ENCODE data around the gene ZNF341.

ZNF341 gene

DNA sequence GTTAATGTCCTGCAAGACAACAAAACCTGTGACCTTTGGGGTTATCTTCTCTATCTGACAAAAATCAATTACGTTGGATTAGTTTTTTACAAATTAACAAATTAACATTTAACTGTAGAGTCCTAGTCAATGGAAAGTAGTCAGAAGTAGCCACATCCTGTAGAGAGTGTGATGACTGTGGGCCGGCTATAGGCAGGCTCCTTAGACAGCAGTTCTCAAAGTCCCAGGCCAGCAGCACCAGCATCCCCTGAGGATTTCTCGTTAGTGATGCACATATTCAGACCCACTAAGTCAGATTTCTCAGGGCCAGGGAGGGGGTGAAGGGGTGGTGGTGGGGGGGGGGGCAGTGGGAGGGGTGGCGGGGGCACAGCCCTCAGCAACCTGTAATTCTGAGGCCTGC is 37.2 kb downstream of the ZNF341 start:
- H3K27ac ChIP-seq, result no peak overlapping the region
- DNase-seq (ENCODE audit: low spot score), result no peak
- TF ChIP-seq, protein P1, sequence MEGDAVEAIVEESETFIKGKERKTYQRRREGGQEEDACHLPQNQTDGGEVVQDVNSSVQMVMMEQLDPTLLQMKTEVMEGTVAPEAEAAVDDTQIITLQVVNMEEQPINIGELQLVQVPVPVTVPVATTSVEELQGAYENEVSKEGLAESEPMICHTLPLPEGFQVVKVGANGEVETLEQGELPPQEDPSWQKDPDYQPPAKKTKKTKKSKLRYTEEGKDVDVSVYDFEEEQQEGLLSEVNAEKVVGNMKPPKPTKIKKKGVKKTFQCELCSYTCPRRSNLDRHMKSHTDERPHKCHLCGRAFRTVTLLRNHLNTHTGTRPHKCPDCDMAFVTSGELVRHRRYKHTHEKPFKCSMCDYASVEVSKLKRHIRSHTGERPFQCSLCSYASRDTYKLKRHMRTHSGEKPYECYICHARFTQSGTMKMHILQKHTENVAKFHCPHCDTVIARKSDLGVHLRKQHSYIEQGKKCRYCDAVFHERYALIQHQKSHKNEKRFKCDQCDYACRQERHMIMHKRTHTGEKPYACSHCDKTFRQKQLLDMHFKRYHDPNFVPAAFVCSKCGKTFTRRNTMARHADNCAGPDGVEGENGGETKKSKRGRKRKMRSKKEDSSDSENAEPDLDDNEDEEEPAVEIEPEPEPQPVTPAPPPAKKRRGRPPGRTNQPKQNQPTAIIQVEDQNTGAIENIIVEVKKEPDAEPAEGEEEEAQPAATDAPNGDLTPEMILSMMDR (IDR thresholded peaks at IDR 0.05), result no peak

DNA sequence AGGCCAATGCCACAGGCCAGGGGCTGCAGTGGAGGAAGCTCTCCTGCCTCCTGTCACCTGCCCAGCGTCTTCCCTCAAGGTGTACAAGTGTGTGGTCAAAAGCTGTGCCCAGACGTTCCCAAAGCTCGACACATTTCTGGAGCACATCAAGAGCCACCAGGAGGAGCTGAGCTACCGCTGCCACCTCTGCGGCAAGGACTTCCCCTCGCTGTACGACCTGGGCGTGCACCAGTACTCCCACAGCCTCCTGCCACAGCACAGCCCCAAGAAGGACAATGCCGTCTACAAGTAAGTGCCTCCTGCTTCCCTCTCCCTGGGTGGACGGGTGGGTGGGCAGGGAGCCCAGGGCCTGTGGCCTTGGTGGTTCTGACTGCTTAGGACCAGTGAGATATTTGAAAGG is 38.2 kb downstream of the ZNF341 start:
- Histone ChIP-seq H3K4me3 (no peak overlapping the region), H3K27ac (no peak overlapping the region)
- no peak for DNase-seq (ENCODE audit: low spot score)
- TF ChIP-seq, protein P1 (IDR thresholded peaks at IDR 0.05), result no peak

More for the DNA sequence above, 37.2 kb downstream of the ZNF341 start:
- H3K4me3 ChIP-seq, result no peak overlapping the region

DNA sequence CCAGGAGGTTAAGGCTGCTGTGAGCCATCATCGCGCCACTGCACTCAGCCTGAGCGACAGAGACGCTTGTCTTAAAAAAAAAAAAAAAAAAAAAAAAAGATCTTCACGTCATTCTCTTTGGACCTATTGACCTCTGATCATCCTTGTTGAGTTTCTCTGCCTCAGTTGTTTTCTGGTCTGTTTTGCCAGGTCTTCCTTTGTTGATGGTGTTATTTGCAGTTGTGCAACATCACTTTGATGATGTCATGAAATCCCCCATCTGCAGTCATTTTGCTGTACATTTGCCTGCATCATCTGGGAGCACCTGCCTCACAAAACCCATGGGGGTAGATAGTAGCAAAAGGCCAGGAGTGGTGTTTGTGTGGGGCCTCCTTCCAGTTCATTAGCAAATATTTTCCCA is 40.1 kb downstream of the ZNF341 start:
- no peak overlapping the region for H3K27ac ChIP-seq
- TF ChIP-seq, protein P1 (IDR thresholded peaks at IDR 0.05), result no peak
- H3K4me3 ChIP-seq, result no peak overlapping the region
- no peak for DNase-seq (ENCODE audit: low spot score)

DNA sequence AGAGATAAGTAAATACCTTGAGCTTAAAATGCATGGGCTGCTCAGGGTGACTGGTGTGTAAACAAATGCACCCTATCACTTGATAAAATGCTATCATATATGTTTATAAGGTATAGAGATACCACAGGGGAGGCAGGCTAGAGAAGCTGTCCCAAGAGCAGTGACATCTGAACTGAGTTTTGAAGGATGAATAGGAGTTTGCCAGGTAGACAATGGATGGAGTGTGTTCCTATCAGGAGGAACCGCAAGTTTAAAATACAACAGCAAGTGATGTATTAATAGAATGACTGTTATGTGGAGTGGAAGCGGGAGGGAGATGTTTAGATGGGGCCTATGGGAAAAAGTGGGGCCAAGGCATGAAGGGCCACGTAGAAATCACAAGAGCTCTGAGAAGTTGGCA is 40.6 kb downstream of the ZNF341 start:
- TF ChIP-seq, protein P1 (IDR thresholded peaks at IDR 0.05), result no peak
- H3K4me3 ChIP-seq, result no peak overlapping the region
- no peak overlapping the region for H3K27ac ChIP-seq
- no peak for DNase-seq (ENCODE audit: low spot score)

DNA sequence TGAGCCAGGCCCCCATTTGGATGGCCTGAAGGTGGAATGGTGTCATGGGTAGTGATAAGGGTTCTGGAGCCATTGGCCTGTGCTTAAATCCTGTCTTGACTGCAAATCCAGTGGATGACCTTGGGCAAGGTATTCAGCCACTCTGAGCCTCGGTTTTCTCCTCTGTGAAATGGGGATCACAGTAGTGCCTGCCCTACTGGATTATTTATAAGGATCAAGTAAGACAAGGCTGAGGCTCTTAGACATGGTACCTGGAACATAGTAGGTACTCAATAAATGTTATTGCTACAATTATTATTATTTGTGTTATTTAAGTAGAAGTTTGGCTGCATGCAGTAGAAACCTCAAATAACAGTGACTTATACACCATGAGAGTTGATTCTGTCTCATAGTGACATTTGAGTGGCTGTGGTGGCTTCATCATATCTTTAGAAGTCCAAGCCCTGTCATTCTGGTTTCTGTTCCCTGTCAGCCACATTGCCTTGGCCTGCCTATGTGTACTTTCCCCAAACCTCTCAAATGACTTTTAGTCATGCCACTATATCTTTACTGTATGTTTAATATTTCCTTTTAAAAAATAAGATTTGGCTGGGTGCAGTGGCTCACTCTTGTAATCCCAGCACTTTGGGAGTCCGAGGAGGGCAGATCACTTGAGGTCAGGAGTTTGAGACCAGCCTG is 41.8 kb downstream of the ZNF341 start:
- TF ChIP-seq, protein P1 (IDR thresholded peaks at IDR 0.05), result no peak

DNA sequence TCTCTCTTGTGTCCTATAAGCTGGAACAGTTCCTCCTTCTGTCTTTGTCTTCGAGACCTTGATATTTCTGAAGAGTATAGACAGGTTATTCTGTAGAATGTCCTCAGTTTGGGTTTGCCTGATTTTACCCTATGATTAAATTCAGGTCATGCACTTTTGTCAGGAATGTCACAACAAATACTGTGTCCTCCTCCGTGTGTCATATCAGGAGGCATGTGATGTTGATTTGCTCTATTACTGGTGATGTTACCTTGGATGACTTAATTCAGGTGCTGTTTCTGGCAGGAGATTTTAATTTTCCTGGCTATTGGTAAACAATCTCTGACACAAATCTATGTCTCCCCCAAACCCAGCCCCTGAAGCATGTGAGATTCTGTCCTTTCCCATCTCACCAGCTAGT is 46.0 kb downstream of the ZNF341 start:
- Histone ChIP-seq H3K27ac (no peak overlapping the region), H3K4me3 (no peak overlapping the region)
- DNase-seq (ENCODE audit: low spot score), result no peak
- TF ChIP-seq, protein P1 (IDR thresholded peaks at IDR 0.05), result no peak

More for the DNA sequence above, 41.8 kb downstream of the ZNF341 start:
- H3K4me3 ChIP-seq, result no peak overlapping the region
- DNase-seq (ENCODE audit: low spot score), result no peak
- no peak overlapping the region for H3K27ac ChIP-seq

DNA sequence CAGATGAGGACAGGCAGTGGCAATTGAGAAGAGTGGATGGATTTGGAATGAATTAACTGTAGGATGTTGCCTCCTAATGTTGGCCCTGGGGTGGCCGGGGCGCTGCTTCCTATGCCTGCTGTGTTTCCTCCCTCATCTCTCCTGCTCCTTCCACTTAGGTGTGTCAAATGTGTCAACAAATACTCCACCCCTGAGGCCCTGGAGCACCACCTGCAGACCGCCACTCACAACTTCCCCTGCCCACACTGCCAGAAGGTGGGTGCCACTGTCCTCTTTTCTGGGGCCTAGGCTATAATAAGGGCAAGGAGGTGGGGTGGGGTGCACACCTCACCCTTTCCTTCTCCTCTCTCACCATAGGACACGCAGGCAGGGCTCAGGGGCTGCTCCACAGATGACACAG is 49.3 kb downstream of the ZNF341 start:
- H3K27ac ChIP-seq, result no peak overlapping the region
- TF ChIP-seq, protein P1 (IDR thresholded peaks at IDR 0.05), result no peak
- no peak for DNase-seq (ENCODE audit: low spot score)
- no peak overlapping the region for H3K4me3 ChIP-seq

Data from coronary artery (tissue), 2 donors.